Sigmoid colon (tissue), 7 donors: ENCODE results near the gene CPA3. TPM values are rescaled to one million over a fixed set of nuclear protein-coding genes. Genes with fewer than 3 reads are reported as not detected.

ENCODE experiments used
- DNase-seq: peaks from one replicate; pipeline ENCODE4 v3.0.0-alpha.2; 2019
- H3K27ac ChIP-seq, 4 donors: fragments of 200-600 bp; sonication (generic); one replicate each; pipeline ENCODE4 v1.5.1; 2016 to 2019; ENCODE audit warnings: mild to moderate bottlenecking in 1 of 4
- H3K27me3 ChIP-seq, 3 donors: fragments of 200-600 bp; sonication (generic); one replicate each; pipeline ENCODE4 v1.5.1; 2019; ENCODE audit warnings: mild to moderate bottlenecking in 1 of 3
- H3K36me3 ChIP-seq, 4 donors: fragments of 200-600 bp; sonication (generic); one replicate each; pipeline ENCODE4 v1.5.1; 2016 to 2019
- H3K4me1 ChIP-seq, 4 donors: fragments of 200-600 bp; sonication (generic); one replicate each; pipeline ENCODE4 v1.5.1; 2017 to 2019
- H3K4me3 ChIP-seq, 4 donors: fragments of 200-600 bp; sonication (generic); one replicate each; pipeline ENCODE4 v1.5.1; 2017 to 2019; ENCODE audit warnings: mild to moderate bottlenecking in 2 of 4, moderate library complexity in 1 of 4
- H3K9me3 ChIP-seq, 4 donors: fragments of 200-600 bp in 3 of 4; sonication (generic) in 3 of 4; one replicate each; pipeline versions ENCODE4 v1.5.1 to v1.6.1; 2013 to 2019
- CTCF ChIP-seq, 4 experiments: fragments of 450-650 bp in 3 of 4; fragments of 200-600 bp in 1 of 4; IDR thresholded peaks; one replicate each; pipeline ENCODE4 v1.5.1; 2016 to 2019; ENCODE audit warnings: antibody characterized with exemption in 4 of 4, mild to moderate bottlenecking in 3 of 4, moderate library complexity in 2 of 4
- EP300 ChIP-seq, 4 donors: sonication (generic); formaldehyde crosslinking; IDR thresholded peaks; one replicate each; pipeline ENCODE4 v1.6.1; 2017; ENCODE audit warnings: antibody characterized with exemption in 4 of 4
- POLR2A ChIP-seq, 2 donors: fragments of 450-650 bp; IDR thresholded peaks; one replicate each; pipeline ENCODE4 v1.6.1; 2016; ENCODE audit warnings: antibody characterized with exemption in 2 of 2, mild to moderate bottlenecking in 2 of 2, moderate library complexity in 2 of 2
- POLR2AphosphoS5 ChIP-seq, 4 donors: sonication (generic); formaldehyde crosslinking; IDR thresholded peaks; one replicate each; pipeline ENCODE4 v1.6.1; 2017; ENCODE audit warnings: antibody characterized with exemption in 4 of 4
- WGBS, 2 donors: extraction: QIAGEN DNeasy Blood & Tissue Kit; methylation state at CpG; one replicate each; pipeline ENCODE4 v1.1.7; 2013; 5-methylcytosine and 5-hydroxymethylcytosine counted together
- intact Hi-C: fragments of 100-400 bp; cut with DNase I; formaldehyde crosslinking; loops from one replicate; pipeline ENCODE4 v1.15.1; 2023
- polyA plus RNA-seq, 3 donors: library from polyadenylated mRNA; stranded (reverse); fragments of 200-250 nt; gene quantifications; one replicate each; pipeline ENCODE4 v1.2.3, GENCODE V29; 2013
- total RNA-seq, 4 donors: library from RNA; depleted of rRNA; stranded (reverse); fragments of >200 nt; gene quantifications; one replicate each; pipeline ENCODE4 v1.1.0, GENCODE V29; 2016
- donor health status: healthy with polysubstance abuse.
- donor health status: Bipolar disorder and iron deficiency.
- donor health status: healthy.

The CPA3 gene
- total and polyA plus RNA-seq, 7 donors, result 1.1 to 15.7 (median 3.0) TPM

- Histone ChIP-seq H3K36me3 (no peaks in the 10 kb centered on the region), H3K27ac (no peak overlapping the region), H3K4me1 (no peaks in the 10 kb centered on the region), H3K27me3 (no peaks in the 10 kb centered on the region), H3K4me3 (no peak overlapping the region), H3K9me3 (no peaks in the 10 kb centered on the region)
- intact Hi-C loops, result no loop called here
- DNase-seq, result no peak
- 91 to 92% methylated on average over 4 of the region's 4 CpGs for WGBS, 2 donors
- TF ChIP-seq EP300 (IDR thresholded peaks at IDR 0.05) (no peak), POLR2AphosphoS5 (IDR thresholded peaks at IDR 0.05) (no peak), POLR2A (IDR thresholded peaks at IDR 0.05) (no peak), CTCF (IDR thresholded peaks at IDR 0.05) (no peak)
Observed at GRCh38 chr3:148866261-148866660, 1.2 kb downstream of the CPA3 start.

GRCh38 chr3:148873270-148873927, 8.3 kb downstream of the CPA3 start:
- Histone ChIP-seq H3K4me3 (no peak overlapping the region), H3K27ac (no peak overlapping the region), H3K9me3 (no peaks in the 10 kb centered on the region), H3K4me1 (no peaks in the 10 kb centered on the region), H3K36me3 (no peaks in the 10 kb centered on the region), H3K27me3 (no peaks in the 10 kb centered on the region)
- DNase-seq, result no peak
- 72 to 85% methylated on average over 9 of the region's 9 CpGs for WGBS, 2 donors
- intact Hi-C loops, result no loop called here
- TF ChIP-seq POLR2AphosphoS5 (IDR thresholded peaks at IDR 0.05), result no peak
- TF ChIP-seq EP300 (IDR thresholded peaks at IDR 0.05), result no peak
- TF ChIP-seq CTCF (IDR thresholded peaks at IDR 0.05), result no peak
- TF ChIP-seq POLR2A (IDR thresholded peaks at IDR 0.05), result no peak

GRCh38 chr3:148873977-148874376, 8.9 kb downstream of the CPA3 start:
- no peak for DNase-seq
- H3K27me3 ChIP-seq, result no peaks in the 10 kb centered on the region
- 34 to 71% methylated on average over 1 of the region's 1 CpG for WGBS, 2 donors
- no peak overlapping the region for H3K4me3 ChIP-seq
- intact Hi-C loops, result no loop called here
- H3K9me3 ChIP-seq, result no peaks in the 10 kb centered on the region
- no peak for TF ChIP-seq POLR2A (IDR thresholded peaks at IDR 0.05)
- TF ChIP-seq EP300 (IDR thresholded peaks at IDR 0.05), result no peak
- no peak for TF ChIP-seq POLR2AphosphoS5 (IDR thresholded peaks at IDR 0.05)
- no peak for TF ChIP-seq CTCF (IDR thresholded peaks at IDR 0.05)
- H3K36me3 ChIP-seq, result no peaks in the 10 kb centered on the region
- H3K27ac ChIP-seq, result no peak overlapping the region
- H3K4me1 ChIP-seq, result no peaks in the 10 kb centered on the region

- no peak for TF ChIP-seq EP300 (IDR thresholded peaks at IDR 0.05)
- TF ChIP-seq CTCF (IDR thresholded peaks at IDR 0.05), result no peak
- no peak for TF ChIP-seq POLR2AphosphoS5 (IDR thresholded peaks at IDR 0.05)
- TF ChIP-seq POLR2A (IDR thresholded peaks at IDR 0.05), result no peak
- Histone ChIP-seq H3K4me3 (no peak overlapping the region), H3K36me3 (no peaks in the 10 kb centered on the region), H3K27me3 (no peaks in the 10 kb centered on the region), H3K9me3 (no peaks in the 10 kb centered on the region), H3K4me1 (no peaks in the 10 kb centered on the region), H3K27ac (no peak overlapping the region)
- DNase-seq, result no peak
- intact Hi-C loops, result no loop called here
Observed at GRCh38 chr3:148878095-148878494, 13.0 kb downstream of the CPA3 start.

- no peaks in the 10 kb centered on the region for H3K36me3 ChIP-seq
- DNase-seq, result no peak
Observed at GRCh38 chr3:148879256-148879655, 14.2 kb downstream of the CPA3 start.

More at GRCh38 chr3:148879256-148879655, 14.2 kb downstream of the CPA3 start:
- intact Hi-C loops, result no loop called here
- no peaks in the 10 kb centered on the region for H3K27me3 ChIP-seq
- H3K4me1 ChIP-seq, result no peaks in the 10 kb centered on the region
- H3K9me3 ChIP-seq, result no peaks in the 10 kb centered on the region
- TF ChIP-seq CTCF (IDR thresholded peaks at IDR 0.05) (no peak), EP300 (IDR thresholded peaks at IDR 0.05) (no peak), POLR2AphosphoS5 (IDR thresholded peaks at IDR 0.05) (no peak), POLR2A (IDR thresholded peaks at IDR 0.05) (no peak)
- no peak overlapping the region for H3K4me3 ChIP-seq
- H3K27ac ChIP-seq, result no peak overlapping the region
